SK-N-SH (cell line): ENCODE data around the gene GLUL. TPM values are rescaled to one million over a fixed set of nuclear protein-coding genes. Genes with fewer than 3 reads are reported as not detected.

Experiments used
- CTCF ChIA-PET: fragments of 300-600, 350-600 bp; formaldehyde crosslinking; extraction: SDS; loops from one replicate; lab custom pipeline; 2021; lab: Yijun Ruan, JAX
- POLR2A ChIA-PET: fragments of 350-600 bp; sonication (Branson Sonifier 250); formaldehyde crosslinking; extraction: SDS; loops from one replicate; lab custom pipeline; 2020; ENCODE audit warnings: antibody characterized with exemption, inconsistent platforms; lab: Yijun Ruan, JAX
- DNase-seq: peaks from one replicate; pipeline ENCODE4 v3.0.0; 2012
- H2AFZ ChIP-seq: fragments of 200-600 bp; sonication (generic); 2 replicates; pipeline ENCODE4 v1.8.1; 2016; ENCODE audit warnings: antibody characterized with exemption, mild to moderate bottlenecking, low read depth
- H3F3A ChIP-seq: fragments of 200-600 bp; sonication (generic); replicated peaks from 2 replicates; pipeline ENCODE3; 2016; ENCODE audit warnings: antibody characterized with exemption, mild to moderate bottlenecking; ENCODE audit not compliant: insufficient read depth
- H3K27ac ChIP-seq, 2 experiments: fragments of 200-500 bp in 1 of 2; fragments of 200-600 bp in 1 of 2; sonication (Bioruptor generic) in 1 of 2; sonication (generic), shearing (Covaris generic) in 1 of 2; 2 replicates each; pipeline versions ENCODE4 v1.5.1 to v1.6.1; 2014 to 2016; ENCODE audit warnings: low read depth in 2 of 2, inconsistent platforms in 1 of 2, low read length in 1 of 2, mild to moderate bottlenecking in 1 of 2, mixed read lengths in 1 of 2
- H3K27me3 ChIP-seq: fragments of 200-600 bp; sonication (generic), shearing (Covaris generic); 2 replicates; pipeline ENCODE4 v1.6.1; 2016; ENCODE audit warnings: mixed run types; ENCODE audit not compliant: insufficient read depth
- H3K36me3 ChIP-seq, 2 experiments: fragments of 200-500 bp in 1 of 2; fragments of 200-600 bp in 1 of 2; sonication (Bioruptor generic) in 1 of 2; sonication (generic) in 1 of 2; replicated peaks in 1 of 2; 2 replicates each; pipeline versions ENCODE3 to v1.5.1; 2014 to 2016; ENCODE audit warnings: low read length in 1 of 2, mild to moderate bottlenecking in 1 of 2; ENCODE audit not compliant: insufficient read depth in 2 of 2, control insufficient read depth in 1 of 2
- H3K4me1 ChIP-seq, 2 experiments: fragments of 200-500 bp in 1 of 2; fragments of 200-600 bp in 1 of 2; sonication (Bioruptor generic) in 1 of 2; sonication (generic), shearing (Covaris generic) in 1 of 2; 2 replicates each; pipeline versions ENCODE4 v1.5.1 to v1.6.1; 2014 to 2016; ENCODE audit warnings: low read depth in 1 of 2, low read length in 1 of 2, mixed run types in 1 of 2; ENCODE audit not compliant: insufficient read depth in 2 of 2, control insufficient read depth in 1 of 2
- H3K4me2 ChIP-seq: fragments of 200-600 bp; sonication (generic), shearing (Covaris generic); 2 replicates; pipeline ENCODE4 v1.6.1; 2017; ENCODE audit warnings: mixed run types
- H3K4me3 ChIP-seq, 2 experiments: fragments of 200-500 bp in 1 of 2; fragments of 200-600 bp in 1 of 2; sonication (Bioruptor generic) in 1 of 2; sonication (generic), shearing (Covaris generic) in 1 of 2; 2 replicates each; pipeline versions ENCODE4 v1.5.1 to v1.8.1; 2014 to 2016; ENCODE audit warnings: low read depth in 2 of 2, inconsistent platforms in 1 of 2, low read length in 1 of 2, mild to moderate bottlenecking in 1 of 2, mixed read lengths in 1 of 2, moderate library complexity in 1 of 2
- H3K79me2 ChIP-seq: fragments of 200-600 bp; sonication (generic); 2 replicates; pipeline ENCODE4 v1.8.1; 2017; ENCODE audit warnings: mild to moderate bottlenecking; ENCODE audit not compliant: insufficient read depth
- H3K9ac ChIP-seq: fragments of 200-600 bp; sonication (generic); 2 replicates; pipeline ENCODE4 v1.6.1; 2017; ENCODE audit warnings: mixed run types
- H3K9me2 ChIP-seq: fragments of 200-600 bp; sonication (generic); 2 replicates; pipeline ENCODE4 v1.6.1; 2017; ENCODE audit warnings: mixed run types
- H3K9me3 ChIP-seq: fragments of 200-600 bp; sonication (generic); 2 replicates; pipeline ENCODE4 v1.6.1; 2017; ENCODE audit warnings: mixed run types, mild to moderate bottlenecking, moderate library complexity
- H4K20me1 ChIP-seq: fragments of 200-600 bp; sonication (generic); 2 replicates; pipeline ENCODE4 v1.6.1; 2017; ENCODE audit warnings: mild to moderate bottlenecking, mixed run types; ENCODE audit not compliant: insufficient read depth
- CHD2 ChIP-seq: fragments of 150-350 bp; IDR thresholded peaks from 2 replicates; pipeline ENCODE4 v1.6.1; 2018; ENCODE audit warnings: low read length; ENCODE audit not compliant: partially characterized antibody
- ELF1 ChIP-seq: IDR thresholded peaks from 2 replicates; pipeline ENCODE4 v1.4.0; 2012
- EZH2phosphoT487 ChIP-seq: fragments of 200-600 bp; sonication (generic); IDR thresholded peaks from 2 replicates; pipeline ENCODE4 v1.6.1; 2017; ENCODE audit warnings: low read depth, mixed run types, mild to moderate bottlenecking, antibody characterized with exemption, moderate library complexity, borderline replicate concordance
- FOSL2 ChIP-seq: IDR thresholded peaks from 2 replicates; pipeline ENCODE4 v1.4.0; 2012; ENCODE audit warnings: low read depth, mild to moderate bottlenecking, moderate library complexity, borderline replicate concordance
- FOXM1 ChIP-seq: IDR thresholded peaks from 2 replicates; pipeline ENCODE4 v1.4.0; 2012; ENCODE audit warnings: low read depth, mild to moderate bottlenecking
- GATA2 ChIP-seq: sonication (generic); formaldehyde crosslinking; IDR thresholded peaks from 2 replicates; pipeline ENCODE4 v1.5.0; 2020; ENCODE audit warnings: mild to moderate bottlenecking, missing genetic modification reagents
- MEF2A ChIP-seq: IDR thresholded peaks from 2 replicates; pipeline ENCODE4 v1.4.0; 2012; ENCODE audit warnings: low read depth, borderline replicate concordance
- MXI1 ChIP-seq: IDR thresholded peaks from 2 replicates; pipeline ENCODE4 v1.6.1; 2012; ENCODE audit warnings: mild to moderate bottlenecking, low read depth, low read length, improper control_type of control experiment
- POLR2AphosphoS5 ChIP-seq: IDR thresholded peaks from 2 replicates; pipeline ENCODE4 v1.6.1; 2012; ENCODE audit warnings: low read depth, low read length
- RAD21 ChIP-seq: IDR thresholded peaks from 2 replicates; pipeline ENCODE4 v1.6.1; 2012; ENCODE audit warnings: mild to moderate bottlenecking, low read length
- RXRA ChIP-seq: IDR thresholded peaks from 2 replicates; pipeline ENCODE4 v1.4.0; 2012; ENCODE audit warnings: low read depth, mild to moderate bottlenecking, borderline replicate concordance
- SIN3A ChIP-seq: IDR thresholded peaks from 2 replicates; pipeline ENCODE4 v1.6.1; 2012; ENCODE audit warnings: low read depth, mild to moderate bottlenecking, low read length, moderate library complexity, borderline replicate concordance
- SMC3 ChIP-seq: IDR thresholded peaks from 2 replicates; pipeline ENCODE4 v1.6.1; 2012; ENCODE audit warnings: low read depth, low read length, improper control_type of control experiment
- WGBS: methylation state at CpG from one replicate; pipeline ENCODE4 v1.1.6; 2017; ENCODE audit warnings: low lambda C conversion rate; 5-methylcytosine and 5-hydroxymethylcytosine counted together
- polyA plus RNA-seq, 3 experiments: library from polyadenylated mRNA; depleted of rRNA; stranded (reverse); fragments of >200 nt; gene quantifications; 2 replicates each; pipeline ENCODE4 v1.2.3, GENCODE V29; 2012
- TF ChIP-seq, protein P1 (sequence below): fragments of 200-600 bp; sonication (generic); IDR thresholded peaks from 2 replicates; pipeline ENCODE4 v1.6.1; 2017; ENCODE audit warnings: antibody characterized with exemption, mild to moderate bottlenecking, moderate library complexity
- TF ChIP-seq, protein P2 (sequence below): IDR thresholded peaks from 2 replicates; pipeline ENCODE4 v1.4.0; 2012; ENCODE audit warnings: low read depth, borderline replicate concordance
- TF ChIP-seq, protein P3 (sequence below): IDR thresholded peaks from 2 replicates; pipeline ENCODE4; 2012
- TF ChIP-seq, protein P4 (sequence below): fragments of 150-350 bp; IDR thresholded peaks from 2 replicates; pipeline ENCODE4 v1.6.1; 2017; ENCODE audit warnings: antibody characterized with exemption, low read length, low read depth, borderline replicate concordance

The GLUL gene
- polyA plus RNA-seq, 1 of the 3 experiments (the other 2 are of a cell fraction) = 107 TPM

DNA sequence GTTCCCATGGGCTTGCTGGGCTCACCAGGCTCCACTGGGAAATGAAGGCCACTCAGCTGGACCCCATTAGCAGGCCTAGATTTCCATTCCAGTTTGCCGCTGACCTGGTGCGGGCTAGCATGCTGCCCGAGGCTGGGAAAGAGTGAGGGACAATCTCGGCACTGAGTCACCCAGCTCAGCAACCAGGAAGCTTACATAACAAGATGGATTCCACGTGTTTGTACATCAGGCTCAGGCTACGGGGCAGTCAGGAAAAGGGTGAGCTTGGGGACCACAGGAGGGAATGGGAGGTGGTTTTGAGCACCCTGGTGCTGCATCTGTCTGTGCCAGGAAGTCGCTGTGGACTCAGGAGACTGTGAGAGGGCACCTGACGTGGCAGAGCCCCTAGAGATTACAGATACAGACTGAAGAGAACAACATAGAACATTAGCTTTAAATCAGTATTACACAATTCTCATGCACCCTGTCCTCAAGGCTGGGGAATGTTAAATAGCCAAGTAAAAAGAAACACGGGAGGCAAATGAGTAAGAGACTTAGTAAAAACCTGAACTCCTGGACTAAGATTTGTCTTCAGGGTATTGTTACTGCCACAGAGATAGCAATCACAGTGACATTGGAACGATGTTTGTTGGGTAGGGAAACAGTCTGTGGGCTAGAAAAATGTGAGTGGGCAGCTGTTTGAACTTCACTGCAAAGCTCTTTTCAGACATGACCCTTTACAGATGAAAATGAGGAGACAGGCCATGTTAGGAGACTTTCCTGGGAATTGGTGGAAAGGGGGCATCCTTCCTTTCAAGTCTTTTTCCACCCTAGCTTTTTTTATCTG, 51.1 kb downstream of the GLUL start (continued):
- TF ChIP-seq, protein P1, sequence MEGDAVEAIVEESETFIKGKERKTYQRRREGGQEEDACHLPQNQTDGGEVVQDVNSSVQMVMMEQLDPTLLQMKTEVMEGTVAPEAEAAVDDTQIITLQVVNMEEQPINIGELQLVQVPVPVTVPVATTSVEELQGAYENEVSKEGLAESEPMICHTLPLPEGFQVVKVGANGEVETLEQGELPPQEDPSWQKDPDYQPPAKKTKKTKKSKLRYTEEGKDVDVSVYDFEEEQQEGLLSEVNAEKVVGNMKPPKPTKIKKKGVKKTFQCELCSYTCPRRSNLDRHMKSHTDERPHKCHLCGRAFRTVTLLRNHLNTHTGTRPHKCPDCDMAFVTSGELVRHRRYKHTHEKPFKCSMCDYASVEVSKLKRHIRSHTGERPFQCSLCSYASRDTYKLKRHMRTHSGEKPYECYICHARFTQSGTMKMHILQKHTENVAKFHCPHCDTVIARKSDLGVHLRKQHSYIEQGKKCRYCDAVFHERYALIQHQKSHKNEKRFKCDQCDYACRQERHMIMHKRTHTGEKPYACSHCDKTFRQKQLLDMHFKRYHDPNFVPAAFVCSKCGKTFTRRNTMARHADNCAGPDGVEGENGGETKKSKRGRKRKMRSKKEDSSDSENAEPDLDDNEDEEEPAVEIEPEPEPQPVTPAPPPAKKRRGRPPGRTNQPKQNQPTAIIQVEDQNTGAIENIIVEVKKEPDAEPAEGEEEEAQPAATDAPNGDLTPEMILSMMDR = no peak
- TF ChIP-seq, protein P2, sequence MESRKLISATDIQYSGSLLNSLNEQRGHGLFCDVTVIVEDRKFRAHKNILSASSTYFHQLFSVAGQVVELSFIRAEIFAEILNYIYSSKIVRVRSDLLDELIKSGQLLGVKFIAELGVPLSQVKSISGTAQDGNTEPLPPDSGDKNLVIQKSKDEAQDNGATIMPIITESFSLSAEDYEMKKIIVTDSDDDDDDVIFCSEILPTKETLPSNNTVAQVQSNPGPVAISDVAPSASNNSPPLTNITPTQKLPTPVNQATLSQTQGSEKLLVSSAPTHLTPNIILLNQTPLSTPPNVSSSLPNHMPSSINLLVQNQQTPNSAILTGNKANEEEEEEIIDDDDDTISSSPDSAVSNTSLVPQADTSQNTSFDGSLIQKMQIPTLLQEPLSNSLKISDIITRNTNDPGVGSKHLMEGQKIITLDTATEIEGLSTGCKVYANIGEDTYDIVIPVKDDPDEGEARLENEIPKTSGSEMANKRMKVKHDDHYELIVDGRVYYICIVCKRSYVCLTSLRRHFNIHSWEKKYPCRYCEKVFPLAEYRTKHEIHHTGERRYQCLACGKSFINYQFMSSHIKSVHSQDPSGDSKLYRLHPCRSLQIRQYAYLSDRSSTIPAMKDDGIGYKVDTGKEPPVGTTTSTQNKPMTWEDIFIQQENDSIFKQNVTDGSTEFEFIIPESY = no peak
- TF ChIP-seq RXRA = no peak
- TF ChIP-seq MXI1 = no peak
- TF ChIP-seq, protein P3, sequence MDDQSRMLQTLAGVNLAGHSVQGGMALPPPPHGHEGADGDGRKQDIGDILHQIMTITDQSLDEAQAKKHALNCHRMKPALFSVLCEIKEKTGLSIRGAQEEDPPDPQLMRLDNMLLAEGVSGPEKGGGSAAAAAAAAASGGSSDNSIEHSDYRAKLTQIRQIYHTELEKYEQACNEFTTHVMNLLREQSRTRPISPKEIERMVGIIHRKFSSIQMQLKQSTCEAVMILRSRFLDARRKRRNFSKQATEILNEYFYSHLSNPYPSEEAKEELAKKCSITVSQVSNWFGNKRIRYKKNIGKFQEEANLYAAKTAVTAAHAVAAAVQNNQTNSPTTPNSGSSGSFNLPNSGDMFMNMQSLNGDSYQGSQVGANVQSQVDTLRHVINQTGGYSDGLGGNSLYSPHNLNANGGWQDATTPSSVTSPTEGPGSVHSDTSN = no peak
- no peak for TF ChIP-seq CHD2
- no peak for TF ChIP-seq SMC3
- no peak for TF ChIP-seq FOSL2
- TF ChIP-seq ELF1 = no peak

DNA sequence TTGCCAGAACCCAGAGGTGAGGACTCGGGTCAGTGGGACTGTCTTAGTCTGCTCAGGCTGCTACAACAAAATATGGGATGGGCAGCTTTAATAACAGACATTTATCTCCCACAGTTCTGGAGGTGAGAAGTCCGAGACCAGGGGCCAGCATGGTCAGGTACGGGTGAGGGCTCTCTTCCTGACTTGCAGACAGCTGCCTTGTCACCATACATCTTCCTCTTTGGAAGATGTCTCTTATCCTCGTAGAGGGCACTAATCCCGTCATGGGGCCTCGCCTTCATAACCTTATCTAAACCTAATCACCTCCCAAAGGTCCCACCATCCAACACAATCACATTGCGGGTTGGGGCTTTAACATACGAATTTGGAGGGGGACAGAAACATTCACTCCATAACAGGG, 51.9 kb downstream of the GLUL start:
- no peaks in the 10 kb centered on the region for H3K9me3 ChIP-seq
- no peak overlapping the region for H3K27ac ChIP-seq
- no peak overlapping the region for H2AFZ ChIP-seq
- WGBS = 34% methylated on average over 8 of the region's 8 CpGs
- ChIA-PET CTCF (interaction anchor here (0.7 to 1.7 kb wide), 2 partner anchors 19 to 196 kb away, joined by 3 to 9 read pairs; no protein-coding TSS in a partner anchor), POLR2A (no interaction called here)
- H3F3A ChIP-seq = no peaks in the 10 kb centered on the region
- H3K9me2 ChIP-seq = no peaks in the 10 kb centered on the region
- no peaks in the 10 kb centered on the region for H3K27me3 ChIP-seq
- no peak overlapping the region for H3K9ac ChIP-seq
- no peaks in the 10 kb centered on the region for H3K36me3 ChIP-seq
- H4K20me1 ChIP-seq = no peaks in the 10 kb centered on the region
- no peak overlapping the region for H3K4me2 ChIP-seq
- DNase-seq = no peak
- no peak overlapping the region for H3K4me3 ChIP-seq
- H3K4me1 ChIP-seq = no peaks in the 10 kb centered on the region
- TF ChIP-seq, protein P4, sequence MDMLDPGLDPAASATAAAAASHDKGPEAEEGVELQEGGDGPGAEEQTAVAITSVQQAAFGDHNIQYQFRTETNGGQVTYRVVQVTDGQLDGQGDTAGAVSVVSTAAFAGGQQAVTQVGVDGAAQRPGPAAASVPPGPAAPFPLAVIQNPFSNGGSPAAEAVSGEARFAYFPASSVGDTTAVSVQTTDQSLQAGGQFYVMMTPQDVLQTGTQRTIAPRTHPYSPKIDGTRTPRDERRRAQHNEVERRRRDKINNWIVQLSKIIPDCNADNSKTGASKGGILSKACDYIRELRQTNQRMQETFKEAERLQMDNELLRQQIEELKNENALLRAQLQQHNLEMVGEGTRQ = no peak
- no peak for TF ChIP-seq EZH2phosphoT487
- no peak for TF ChIP-seq FOSL2
- no peak for TF ChIP-seq CHD2
- no peak for TF ChIP-seq MEF2A
- TF ChIP-seq GATA2 (CRISPR knock-in tag) = no peak
- no peak for TF ChIP-seq SIN3A
- TF ChIP-seq POLR2AphosphoS5 = no peak
- no peak for TF ChIP-seq RAD21
- no peak for TF ChIP-seq FOXM1
- H3K79me2 ChIP-seq = no peaks in the 10 kb centered on the region
